NCI-H187 treated with DMSO at 0.1 percent for 48 hours (cell line): ENCODE data around the gene JAK3.
"Not testable (repeated sequence)": the region's sequence is repeated elsewhere in the genome, so short reads cannot be mapped to it uniquely, and the experiment has no call there.

Experiments
- DNase-seq: peaks from one replicate; lab custom pipeline; 2025; lab: John Stamatoyannopoulos, UW

JAK3 gene

GRCh38 chr19:17777840-17778239 is 69.9 kb downstream of the JAK3 start:
- DNase-seq = not testable (repeated sequence)

- no peak for DNase-seq
Observed at GRCh38 chr19:17775991-17776803, 71.6 kb downstream of the JAK3 start.

- no peak for DNase-seq
Observed at GRCh38 chr19:17775245-17775927, 72.4 kb downstream of the JAK3 start.
